HCT116 (cell line): ENCODE measurements around the gene POP5. TPM values are rescaled to one million over a fixed set of nuclear protein-coding genes. Genes with fewer than 3 reads are reported as not detected.

Experiments
- ATAC-seq: fragments of 200-7000 bp; cut with Tn5 transposase; 2 replicates; pipeline ENCODE4 v1.9.1; 2020; ENCODE audit warnings: mild to moderate bottlenecking, moderate library complexity
- Bru-seq: library from RNA; stranded (reverse); fragments of 400-500 nt; gene quantifications from one replicate; lab custom pipeline; 2021; lab: Mats Ljungman, UMichigan
- BruChase-seq, 2 experiments: library from RNA; stranded (reverse); fragments of 400-500 nt; gene quantifications; one replicate each; lab custom pipeline; 2021; lab: Mats Ljungman, UMichigan
- BruUV-seq: library from RNA; stranded (reverse); fragments of 400-500 nt; replicated peaks from 2 replicates; lab custom pipeline; 2021; lab: Mats Ljungman, UMichigan
- CTCF ChIA-PET: fragments of 300-600 bp; sonication (Branson Sonifier 250); formaldehyde crosslinking; loops from one replicate; lab custom pipeline; 2021; ENCODE audit warnings: antibody characterized with exemption; lab: Charles Lee
- POLR2A ChIA-PET: fragments of 300-600, 350-600 bp; sonication (Branson Sonifier 250); formaldehyde crosslinking; loops from one replicate; lab custom pipeline; 2021; ENCODE audit warnings: antibody characterized with exemption; lab: Charles Lee
- RAD21 ChIA-PET, 2 experiments: fragments of 300-600 bp; sonication (Branson Sonifier 250); formaldehyde crosslinking; loops; one replicate each; lab custom pipeline; 2023; ENCODE audit warnings: low total read pairs in 2 of 2; ENCODE audit not compliant: uncharacterized antibody in 2 of 2, unreplicated experiment in 2 of 2, low non-redundant PET in 1 of 2; lab: Charles Lee
- DNase-seq: peaks from one replicate; pipeline ENCODE4 v3.0.0-alpha.2; 2010; ENCODE audit warnings: low read depth, low spot score
- H2AFZ ChIP-seq: fragments of 200-600 bp; shearing (Covaris generic), sonication (generic); 2 replicates; pipeline ENCODE4 v1.6.1; 2017; ENCODE audit warnings: low read depth, mixed run types, mixed read lengths, antibody characterized with exemption, low read length; ENCODE audit not compliant: poor library complexity, severe bottlenecking
- H3K27ac ChIP-seq: 2 replicates; pipeline ENCODE4 v1.5.1; 2012; ENCODE audit warnings: low read depth, low read length
- H3K27me3 ChIP-seq: fragments of 200-600 bp; sonication (generic); 2 replicates; pipeline ENCODE4 v1.6.1; 2016; ENCODE audit warnings: mixed run types, low read length, mixed read lengths; ENCODE audit not compliant: insufficient read depth
- H3K36me3 ChIP-seq, 2 experiments: fragments of 200-500 bp in 1 of 2; fragments of 200-600 bp in 1 of 2; sonication (Bioruptor generic) in 1 of 2; sonication (generic) in 1 of 2; 2 replicates each; pipeline versions ENCODE4 v1.5.1 to v1.6.1; 2014 to 2016; ENCODE audit warnings: low read length in 2 of 2, inconsistent platforms in 1 of 2, mixed read lengths in 1 of 2, mixed run types in 1 of 2; ENCODE audit not compliant: insufficient read depth in 2 of 2, control insufficient read depth in 1 of 2
- H3K4me1 ChIP-seq, 2 experiments: fragments of 200-600 bp in 1 of 2; sonication (generic) in 1 of 2; 2 replicates each; pipeline versions ENCODE4 v1.5.1 to v1.6.1; 2012 to 2017; ENCODE audit warnings: low read length in 2 of 2, inconsistent platforms in 1 of 2, mild to moderate bottlenecking in 1 of 2, mixed read lengths in 1 of 2, mixed run types in 1 of 2, moderate library complexity in 1 of 2; ENCODE audit not compliant: insufficient read depth in 2 of 2, control insufficient read depth in 1 of 2
- H3K4me2 ChIP-seq: fragments of 200-600 bp; sonication (generic); 2 replicates; pipeline ENCODE4 v1.6.1; 2017; ENCODE audit warnings: mixed run types, low read length, mixed read lengths
- H3K4me3 ChIP-seq, 2 experiments: fragments of 200-600 bp in 1 of 2; sonication (generic) in 1 of 2; replicated peaks in 1 of 2; 2 replicates each; pipeline ENCODE4 v1.5.1; 2011 to 2016; ENCODE audit warnings: low read length in 2 of 2, control low read depth in 1 of 2, low read depth in 1 of 2, mild to moderate bottlenecking in 1 of 2, mixed read lengths in 1 of 2, mixed run types in 1 of 2
- H3K79me2 ChIP-seq: fragments of 200-600 bp; sonication (generic); 2 replicates; pipeline ENCODE4 v1.6.1; 2017; ENCODE audit warnings: mild to moderate bottlenecking, mixed run types, low read length, moderate library complexity, mixed read lengths; ENCODE audit not compliant: insufficient read depth
- H3K9ac ChIP-seq: fragments of 200-600 bp; sonication (generic); 2 replicates; pipeline ENCODE4 v1.6.1; 2016; ENCODE audit warnings: low read length, mixed read lengths
- H3K9me2 ChIP-seq: fragments of 200-600 bp; sonication (generic), shearing (Covaris generic); 2 replicates; pipeline ENCODE4 v1.6.1; 2017; ENCODE audit warnings: mixed run types, mild to moderate bottlenecking, moderate library complexity; ENCODE audit not compliant: insufficient read depth
- H3K9me3 ChIP-seq, 2 experiments: fragments of 200-500 bp in 1 of 2; fragments of 200-600 bp in 1 of 2; sonication (Bioruptor generic) in 1 of 2; sonication (generic) in 1 of 2; 2 replicates each; pipeline ENCODE4 v1.6.1; 2014 to 2017; ENCODE audit warnings: low read length in 2 of 2, mixed read lengths in 2 of 2, inconsistent platforms in 1 of 2, low read depth in 1 of 2, mild to moderate bottlenecking in 1 of 2, mixed run types in 1 of 2, moderate library complexity in 1 of 2; ENCODE audit not compliant: control insufficient read depth in 1 of 2, insufficient read depth in 1 of 2
- H4K20me1 ChIP-seq: fragments of 200-600 bp; sonication (generic), shearing (Covaris generic); 2 replicates; pipeline ENCODE4 v1.6.1; 2017; ENCODE audit warnings: mixed run types, mild to moderate bottlenecking, moderate library complexity; ENCODE audit not compliant: insufficient read depth
- CBX3 ChIP-seq: IDR thresholded peaks from 2 replicates; pipeline ENCODE4 v1.6.1; 2012; ENCODE audit warnings: low read depth
- CEBPB ChIP-seq: IDR thresholded peaks from 2 replicates; pipeline ENCODE4 v1.6.1; 2012; ENCODE audit warnings: low read depth
- EGR1 ChIP-seq: IDR thresholded peaks from 2 replicates; pipeline ENCODE4 v1.6.1; 2012; ENCODE audit warnings: low read depth
- ELF1 ChIP-seq: IDR thresholded peaks from 2 replicates; pipeline ENCODE4 v1.6.1; 2012; ENCODE audit warnings: low read depth, borderline replicate concordance
- EZH2 ChIP-seq: fragments of 200-600 bp; sonication (generic); IDR thresholded peaks from 2 replicates; pipeline ENCODE4 v1.6.1; 2017; ENCODE audit warnings: antibody characterized with exemption, mixed run types
- EZH2phosphoT487 ChIP-seq: fragments of 200-600 bp; IDR thresholded peaks from 2 replicates; pipeline ENCODE4 v1.6.1; 2018; ENCODE audit warnings: antibody characterized with exemption, borderline replicate concordance
- FOSL1 ChIP-seq: IDR thresholded peaks from 2 replicates; pipeline ENCODE4 v1.6.1; 2012; ENCODE audit warnings: low read depth
- JUND ChIP-seq: IDR thresholded peaks from 2 replicates; pipeline ENCODE4 v1.6.1; 2012
- MAX ChIP-seq: IDR thresholded peaks from 2 replicates; pipeline ENCODE4 v1.6.1; 2012
- POLR2A ChIP-seq: IDR thresholded peaks from 2 replicates; pipeline ENCODE4 v1.7.0; 2011; ENCODE audit warnings: borderline replicate concordance; ENCODE audit not compliant: insufficient read depth, insufficient read length; ENCODE audit errors: extremely low read depth
- POLR2AphosphoS5 ChIP-seq: IDR thresholded peaks from 2 replicates; pipeline ENCODE4 v1.6.1; 2011; ENCODE audit warnings: mild to moderate bottlenecking, low read depth, low read length, moderate library complexity
- REST ChIP-seq: IDR thresholded peaks from 2 replicates; pipeline ENCODE4 v1.6.1; 2012; ENCODE audit warnings: low read depth
- SIN3A ChIP-seq: IDR thresholded peaks from 2 replicates; pipeline ENCODE4 v1.6.1; 2012; ENCODE audit warnings: low read depth
- SP1 ChIP-seq: IDR thresholded peaks from 2 replicates; pipeline ENCODE4 v1.6.1; 2012; ENCODE audit warnings: low read depth
- YY1 ChIP-seq: IDR thresholded peaks from 2 replicates; pipeline ENCODE4 v1.6.1; 2011; ENCODE audit warnings: low read length, low read depth, moderate library complexity, mild to moderate bottlenecking; ENCODE audit not compliant: insufficient replicate concordance; ENCODE audit errors: extremely low read depth
- ZFX ChIP-seq: fragments of 450-650 bp; IDR thresholded peaks from 2 replicates; pipeline ENCODE4 v1.6.1; 2017
- intact Hi-C: fragments of 100-400 bp; cut with micrococcal nuclease; formaldehyde crosslinking; loops from 2 replicates; pipeline ENCODE4 v1.10.0; 2022
- long read RNA-seq: library from polyadenylated mRNA; unstranded; transcript quantifications from one replicate; pipeline ENCODE4 v2.0.0, GENCODE V29; 2021; ENCODE audit not compliant: unreplicated experiment
- polyA plus RNA-seq: library from polyadenylated mRNA; unstranded; fragments of >200 nt; gene quantifications from 2 replicates; pipeline ENCODE4 v1.2.1, GENCODE V29; 2012; ENCODE audit warnings: missing spikeins
- total RNA-seq: library from RNA; stranded (reverse); gene quantifications from one replicate; pipeline ENCODE4 v1.2.1, GENCODE V29; 2021; ENCODE audit not compliant: unreplicated experiment
- TF ChIP-seq, protein P1 (sequence below): IDR thresholded peaks from 2 replicates; pipeline ENCODE4 v1.6.1; 2012

The POP5 gene, protein sequence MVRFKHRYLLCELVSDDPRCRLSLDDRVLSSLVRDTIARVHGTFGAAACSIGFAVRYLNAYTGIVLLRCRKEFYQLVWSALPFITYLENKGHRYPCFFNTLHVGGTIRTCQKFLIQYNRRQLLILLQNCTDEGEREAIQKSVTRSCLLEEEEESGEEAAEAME
- total RNA-seq = 66.9 TPM
- 61.1 and 67.8 TPM in 2 replicates for polyA plus RNA-seq
- Bru-seq, nascent RNA = percentile 74 among the genes with signal in this experiment
- percentile 80 among the genes with signal in this experiment for BruChase-seq, experiment 1, labeled RNA remaining after a 6-hour chase
- BruChase-seq, experiment 2, labeled RNA remaining after a 2-hour chase = percentile 80 among the genes with signal in this experiment
- long read RNA-seq, transcript POP5-208 (4 exons, 821 nt) = minor isoform, 16 of 69 reads
- long read RNA-seq, transcript POP5-201 (4 exons, 913 nt) = minor isoform, 7 of 69 reads
- long read RNA-seq, transcript POP5-202 (5 exons, 801 nt) = major isoform, 24 of 69 reads
- long read RNA-seq, partial matches to known transcripts = 2 of 69 reads
- long read RNA-seq, other reads (novel, unspliced or antisense) = 11 of 69 reads

- Histone ChIP-seq H3K4me3 (peak within 1 kb of the TSS; percentile 82 to 95), H2AFZ (no peak within 1 kb of the TSS), H4K20me1 (no peaks in the 10 kb centered on the region), H3K27ac (peak within 1 kb of the TSS; percentile 51), H3K9me2 (no peaks in the 10 kb centered on the region), H3K27me3 (no peaks in the 10 kb centered on the region), H3K36me3 (peaks cover 15 to 33% of the 10 kb centered on the region in 2 experiments; a peak in 3 of 4 replicates), H3K4me2 (peak within 1 kb of the TSS; percentile 79), H3K9me3 (no peaks in the 10 kb centered on the region), H3K79me2 (peaks cover 13% of the 10 kb centered on the region), H3K4me1 (peaks cover 6 to 33% of the 10 kb centered on the region in 2 experiments), H3K9ac (peak within 1 kb of the TSS; percentile 77)
- peak; percentile 89 for ATAC-seq
- ChIA-PET POLR2A (interaction anchor here (0.6 to 1.3 kb wide), 15 partner anchors 9 to 391 kb away, joined by 3 to 6 read pairs (median 3); partner anchors contain the start of genes MLEC and RNU4-2), RAD21 (interaction anchor here in 1 of 2 experiments (0.9 kb wide), 1 partner anchor 391 kb away, joined by 6 read pairs; no protein-coding TSS in a partner anchor), CTCF (interaction anchor here (0.7 to 3.7 kb wide), 12 partner anchors 10 to 428 kb away, joined by 3 to 34 read pairs (median 4); partner anchors contain the start of genes COQ5 and MLEC)
- DNase-seq = peak; percentile 96
- intact Hi-C loops = loop anchor here (5.0 kb wide), 3 partner anchors 254 to 531 kb away; partner anchors contain the start of gene PLA2G1B
- TF ChIP-seq CEBPB = no peak
- TF ChIP-seq EZH2phosphoT487 = no peak
- TF ChIP-seq POLR2AphosphoS5 = peak; percentile 88
- no peak for TF ChIP-seq REST
- TF ChIP-seq YY1 = peak; percentile 89
- peak; percentile 69 for TF ChIP-seq MAX
- TF ChIP-seq POLR2A = peak; percentile 44
- TF ChIP-seq EZH2 = no peak
- TF ChIP-seq EGR1 = no peak
- TF ChIP-seq CBX3 = no peak
- TF ChIP-seq ELF1 = no peak; the same call in 1 of the 2 replicates
- TF ChIP-seq ZFX = no peak
- peak; percentile 88 for TF ChIP-seq SIN3A
- no peak for TF ChIP-seq JUND
- TF ChIP-seq FOSL1 = no peak
- TF ChIP-seq, protein P1, sequence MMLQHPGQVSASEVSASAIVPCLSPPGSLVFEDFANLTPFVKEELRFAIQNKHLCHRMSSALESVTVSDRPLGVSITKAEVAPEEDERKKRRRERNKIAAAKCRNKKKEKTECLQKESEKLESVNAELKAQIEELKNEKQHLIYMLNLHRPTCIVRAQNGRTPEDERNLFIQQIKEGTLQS = no peak
- peak; percentile 86 for TF ChIP-seq SP1
- BruUV-seq = TSS peak; percentile 70
These were observed at the start of gene POP5 for GRCh38 chr12:120580787-120581723. Gene POP5 (minus strand): TSS chr12:120581402. CDS start chr12:120581362, 40 bp downstream.
